ENCODE measurements around the gene RPL36A. TPM values are rescaled to one million over a fixed set of nuclear protein-coding genes. Genes with fewer than 3 reads are reported as not detected.

The RPL36A gene
- total RNA-seq, 1 donor from 2014 or later, result 298 TPM

GRCh38 chrX:101359966-101360365 lies 30.8 kb upstream of the RPL36A start:
- no peaks in the 10 kb centered on the region for H3K27me3 Mint-ChIP-seq (ENCODE audit: low read depth)
- H3K27ac Mint-ChIP-seq, result no peak overlapping the region
- no peaks in the 10 kb centered on the region for H3K36me3 Mint-ChIP-seq
- peaks cover 19% of the 10 kb centered on the region for H3K9me3 Mint-ChIP-seq
- no peak for DNase-seq (ENCODE audit: low spot score in 2 of 2, unreplicated experiment in 2 of 2)
- TF ChIP-seq, protein P1, sequence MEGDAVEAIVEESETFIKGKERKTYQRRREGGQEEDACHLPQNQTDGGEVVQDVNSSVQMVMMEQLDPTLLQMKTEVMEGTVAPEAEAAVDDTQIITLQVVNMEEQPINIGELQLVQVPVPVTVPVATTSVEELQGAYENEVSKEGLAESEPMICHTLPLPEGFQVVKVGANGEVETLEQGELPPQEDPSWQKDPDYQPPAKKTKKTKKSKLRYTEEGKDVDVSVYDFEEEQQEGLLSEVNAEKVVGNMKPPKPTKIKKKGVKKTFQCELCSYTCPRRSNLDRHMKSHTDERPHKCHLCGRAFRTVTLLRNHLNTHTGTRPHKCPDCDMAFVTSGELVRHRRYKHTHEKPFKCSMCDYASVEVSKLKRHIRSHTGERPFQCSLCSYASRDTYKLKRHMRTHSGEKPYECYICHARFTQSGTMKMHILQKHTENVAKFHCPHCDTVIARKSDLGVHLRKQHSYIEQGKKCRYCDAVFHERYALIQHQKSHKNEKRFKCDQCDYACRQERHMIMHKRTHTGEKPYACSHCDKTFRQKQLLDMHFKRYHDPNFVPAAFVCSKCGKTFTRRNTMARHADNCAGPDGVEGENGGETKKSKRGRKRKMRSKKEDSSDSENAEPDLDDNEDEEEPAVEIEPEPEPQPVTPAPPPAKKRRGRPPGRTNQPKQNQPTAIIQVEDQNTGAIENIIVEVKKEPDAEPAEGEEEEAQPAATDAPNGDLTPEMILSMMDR (IDR thresholded peaks at IDR 0.05; ENCODE audit: unreplicated experiment), result no peak
- H3K4me3 Mint-ChIP-seq, result no peak overlapping the region
- no peaks in the 10 kb centered on the region for H3K4me1 Mint-ChIP-seq

GRCh38 chrX:101360390-101360789 lies 30.4 kb upstream of the RPL36A start:
- Mint-ChIP-seq H3K27ac (no peak overlapping the region), H3K9me3 (peaks cover 16% of the 10 kb centered on the region), H3K4me3 (no peak overlapping the region), H3K27me3 (ENCODE audit: low read depth) (no peaks in the 10 kb centered on the region), H3K4me1 (no peaks in the 10 kb centered on the region), H3K36me3 (no peaks in the 10 kb centered on the region)
- TF ChIP-seq, protein P1 (IDR thresholded peaks at IDR 0.05; ENCODE audit: unreplicated experiment), result no peak
- DNase-seq (ENCODE audit: low spot score in 2 of 2, unreplicated experiment in 2 of 2), result no peak

- no peaks in the 10 kb centered on the region for H3K4me1 Mint-ChIP-seq
- no peaks in the 10 kb centered on the region for H3K27me3 Mint-ChIP-seq (ENCODE audit: low read depth)
- peaks cover 5% of the 10 kb centered on the region for H3K9me3 Mint-ChIP-seq
- no peak overlapping the region for H3K4me3 Mint-ChIP-seq
- no peak for DNase-seq (ENCODE audit: low spot score in 2 of 2, unreplicated experiment in 2 of 2)
- TF ChIP-seq, protein P1 (IDR thresholded peaks at IDR 0.05; ENCODE audit: unreplicated experiment), result no peak
- no peaks in the 10 kb centered on the region for H3K36me3 Mint-ChIP-seq
- H3K27ac Mint-ChIP-seq, result no peak overlapping the region
Observed at GRCh38 chrX:101362116-101362515, 28.7 kb upstream of the RPL36A start.

DNA sequence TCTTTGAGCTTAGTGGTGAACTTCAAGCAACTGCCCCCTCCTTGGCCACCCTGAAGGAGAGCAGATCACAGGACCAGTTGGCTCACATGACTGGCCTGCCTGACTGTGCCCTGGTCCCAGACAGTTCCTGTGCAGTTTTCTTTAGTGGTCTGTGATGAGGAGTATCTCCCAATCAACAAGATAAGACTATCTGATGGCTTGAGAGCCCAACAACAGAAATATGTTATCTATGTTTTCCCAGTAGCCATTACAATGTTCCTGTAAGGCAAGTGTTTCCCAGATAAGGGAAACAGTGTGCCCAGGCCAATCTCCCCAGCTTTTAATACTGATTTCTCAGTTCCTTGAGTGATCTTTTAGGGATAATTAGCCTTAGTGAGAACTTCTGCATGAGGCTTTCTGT lies 28.1 kb upstream of the RPL36A start:
- no peaks in the 10 kb centered on the region for H3K27me3 Mint-ChIP-seq (ENCODE audit: low read depth)
- peaks cover 4% of the 10 kb centered on the region for H3K9me3 Mint-ChIP-seq
- no peaks in the 10 kb centered on the region for H3K36me3 Mint-ChIP-seq
- H3K4me1 Mint-ChIP-seq, result no peaks in the 10 kb centered on the region
- TF ChIP-seq, protein P1 (IDR thresholded peaks at IDR 0.05; ENCODE audit: unreplicated experiment), result no peak
- H3K27ac Mint-ChIP-seq, result no peak overlapping the region
- H3K4me3 Mint-ChIP-seq, result no peak overlapping the region
- no peak for DNase-seq (ENCODE audit: low spot score in 2 of 2, unreplicated experiment in 2 of 2)

GRCh38 chrX:101365301-101365795 lies 25.5 kb upstream of the RPL36A start:
- Mint-ChIP-seq H3K4me1 (no peaks in the 10 kb centered on the region), H3K27ac (no peak overlapping the region), H3K4me3 (no peak overlapping the region), H3K9me3 (peaks cover 12% of the 10 kb centered on the region), H3K36me3 (no peaks in the 10 kb centered on the region), H3K27me3 (ENCODE audit: low read depth) (peaks cover 3% of the 10 kb centered on the region)
- TF ChIP-seq, protein P1 (IDR thresholded peaks at IDR 0.05; ENCODE audit: unreplicated experiment), result no peak
- DNase-seq (ENCODE audit: low spot score in 2 of 2, unreplicated experiment in 2 of 2), result no peak

GRCh38 chrX:101368800-101369199 lies 22.0 kb upstream of the RPL36A start:
- no peak overlapping the region for H3K27ac Mint-ChIP-seq
- TF ChIP-seq, protein P1 (IDR thresholded peaks at IDR 0.05; ENCODE audit: unreplicated experiment), result no peak
- DNase-seq (ENCODE audit: low spot score in 2 of 2, unreplicated experiment in 2 of 2), result no peak
- H3K27me3 Mint-ChIP-seq (ENCODE audit: low read depth), result peaks cover 3% of the 10 kb centered on the region
- no peaks in the 10 kb centered on the region for H3K4me1 Mint-ChIP-seq
- no peaks in the 10 kb centered on the region for H3K36me3 Mint-ChIP-seq
- no peak overlapping the region for H3K4me3 Mint-ChIP-seq
- H3K9me3 Mint-ChIP-seq, result peaks cover 17% of the 10 kb centered on the region

Data from mesothelial cell of epicardium (in vitro differentiated cells).